Esophagus squamous epithelium (tissue), 4 donors: ENCODE measurements around the gene MPI.

Experiments used
- CTCF ChIP-seq, 6 experiments: fragments of 450-650 bp in 4 of 6; fragments of 200-600 bp in 2 of 6; sonication (generic) in 2 of 6; IDR thresholded peaks; one replicate each; pipeline ENCODE4 v1.5.1; 2016 to 2019; ENCODE audit warnings: antibody characterized with exemption in 6 of 6, mild to moderate bottlenecking in 4 of 6, moderate library complexity in 4 of 6
- POLR2A ChIP-seq, 4 donors: fragments of 450-650 bp; IDR thresholded peaks; one replicate each; pipeline ENCODE4 v1.6.1; 2017; ENCODE audit warnings: antibody characterized with exemption in 4 of 4, mild to moderate bottlenecking in 4 of 4, moderate library complexity in 3 of 4

- peak in 5 of 6 experiments; percentile 20 to 44 (median 35) for TF ChIP-seq CTCF (IDR thresholded peaks at IDR 0.05)
- TF ChIP-seq POLR2A (IDR thresholded peaks at IDR 0.05), result peak in 3 of 4 donors; percentile 27 to 48 (median 41)
These were observed at the start of gene MPI for GRCh38 chr15:74889883-74890664.
